Caco-2 (cell line): ENCODE results near the gene FXYD5. TPM values are rescaled to one million over a fixed set of nuclear protein-coding genes. Genes with fewer than 3 reads are reported as not detected.
A peak's percentile ranks its signal among the peaks of the same experiment; 100 is the strongest.

Experiments
- BruUV-seq: library from RNA; stranded (reverse); fragments of 400-500 nt; replicated peaks from 2 replicates; lab custom pipeline; 2021; lab: Mats Ljungman, UMichigan
- CTCF ChIA-PET: fragments of 300-600 bp; sonication (Branson Sonifier 250); formaldehyde crosslinking; loops from one replicate; lab custom pipeline; 2022; ENCODE audit warnings: antibody characterized with exemption; lab: Charles Lee
- POLR2A ChIA-PET: fragments of 300-600 bp; sonication (Branson Sonifier 250); formaldehyde crosslinking; loops from one replicate; lab custom pipeline; 2022; ENCODE audit warnings: antibody characterized with exemption; lab: Charles Lee
- DNase-seq, 2 experiments: peaks; one replicate each; pipeline versions ENCODE4 v3.0.0 to v3.0.0-alpha.2; 2020 to 2022
- H3K27me3 ChIP-seq: replicated peaks from 2 replicates; pipeline ENCODE4 v1.6.0; 2011; ENCODE audit warnings: low read length; ENCODE audit not compliant: control insufficient read depth, insufficient read depth
- H3K36me3 ChIP-seq: 2 replicates; pipeline ENCODE4 v1.5.1; 2011; ENCODE audit warnings: low read length; ENCODE audit not compliant: control insufficient read depth, insufficient read depth
- H3K4me1 ChIP-seq: fragments of 250-450 bp; sonication (Bioruptor Pico); 2 replicates; pipeline ENCODE4 v1.5.1; 2020; ENCODE audit warnings: mild to moderate bottlenecking
- H3K4me3 ChIP-seq: 2 replicates; pipeline ENCODE4 v1.5.1; 2011; ENCODE audit warnings: low read depth, mild to moderate bottlenecking, control low read depth, low read length
- H3K9me3 ChIP-seq: fragments of 250-450 bp; sonication (Bioruptor Pico); 2 replicates; pipeline ENCODE4 v1.5.1; 2020; ENCODE audit warnings: mild to moderate bottlenecking, moderate library complexity
- H3K27ac Mint-ChIP-seq: one replicate; pipeline ENCODE4 v1.8.0; 2022; ENCODE audit warnings: mixed read lengths; ENCODE audit not compliant: unreplicated experiment
- H3K27me3 Mint-ChIP-seq: one replicate; pipeline ENCODE4 v1.8.0; 2022; ENCODE audit warnings: mixed read lengths; ENCODE audit not compliant: insufficient read depth, unreplicated experiment
- H3K36me3 Mint-ChIP-seq: one replicate; pipeline ENCODE4 v1.8.0; 2022; ENCODE audit warnings: mild to moderate bottlenecking, mixed read lengths; ENCODE audit not compliant: insufficient read depth, unreplicated experiment
- H3K4me1 Mint-ChIP-seq: one replicate; pipeline ENCODE4 v1.8.0; 2022; ENCODE audit warnings: low read depth, mixed read lengths; ENCODE audit not compliant: unreplicated experiment
- H3K4me3 Mint-ChIP-seq: one replicate; pipeline ENCODE4 v1.8.0; 2022; ENCODE audit warnings: mild to moderate bottlenecking, moderate library complexity, mixed read lengths; ENCODE audit not compliant: unreplicated experiment
- H3K9me3 Mint-ChIP-seq: one replicate; pipeline ENCODE4 v1.8.0; 2022; ENCODE audit warnings: mixed read lengths; ENCODE audit not compliant: unreplicated experiment
- intact Hi-C: fragments of 100-400 bp; cut with micrococcal nuclease; formaldehyde crosslinking; loops from one replicate; pipeline ENCODE4 v1.10.0; 2022; ENCODE audit not compliant: unreplicated experiment
- total RNA-seq: library from RNA; stranded (reverse); gene quantifications from 2 replicates; pipeline ENCODE4 v1.2.3, GENCODE V29; 2022
- TF ChIP-seq, protein P1 (sequence below), 2 experiments: fragments of 200-600 bp in 1 of 2; IDR thresholded peaks; 1 replicate in 1 of 2; 2 replicates in 1 of 2; pipeline versions ENCODE4 v1.5.1 to v1.8.0; 2011 to 2022; ENCODE audit warnings: antibody characterized with exemption in 1 of 2, control low read depth in 1 of 2, inconsistent platforms in 1 of 2, low read depth in 1 of 2, low read length in 1 of 2, mild to moderate bottlenecking in 1 of 2, moderate library complexity in 1 of 2; ENCODE audit not compliant: insufficient read depth in 1 of 2, severe bottlenecking in 1 of 2, unreplicated experiment in 1 of 2

Gene FXYD5
- total RNA-seq, 1 experiment from 2014 or later = 20.4 TPM

DNA sequence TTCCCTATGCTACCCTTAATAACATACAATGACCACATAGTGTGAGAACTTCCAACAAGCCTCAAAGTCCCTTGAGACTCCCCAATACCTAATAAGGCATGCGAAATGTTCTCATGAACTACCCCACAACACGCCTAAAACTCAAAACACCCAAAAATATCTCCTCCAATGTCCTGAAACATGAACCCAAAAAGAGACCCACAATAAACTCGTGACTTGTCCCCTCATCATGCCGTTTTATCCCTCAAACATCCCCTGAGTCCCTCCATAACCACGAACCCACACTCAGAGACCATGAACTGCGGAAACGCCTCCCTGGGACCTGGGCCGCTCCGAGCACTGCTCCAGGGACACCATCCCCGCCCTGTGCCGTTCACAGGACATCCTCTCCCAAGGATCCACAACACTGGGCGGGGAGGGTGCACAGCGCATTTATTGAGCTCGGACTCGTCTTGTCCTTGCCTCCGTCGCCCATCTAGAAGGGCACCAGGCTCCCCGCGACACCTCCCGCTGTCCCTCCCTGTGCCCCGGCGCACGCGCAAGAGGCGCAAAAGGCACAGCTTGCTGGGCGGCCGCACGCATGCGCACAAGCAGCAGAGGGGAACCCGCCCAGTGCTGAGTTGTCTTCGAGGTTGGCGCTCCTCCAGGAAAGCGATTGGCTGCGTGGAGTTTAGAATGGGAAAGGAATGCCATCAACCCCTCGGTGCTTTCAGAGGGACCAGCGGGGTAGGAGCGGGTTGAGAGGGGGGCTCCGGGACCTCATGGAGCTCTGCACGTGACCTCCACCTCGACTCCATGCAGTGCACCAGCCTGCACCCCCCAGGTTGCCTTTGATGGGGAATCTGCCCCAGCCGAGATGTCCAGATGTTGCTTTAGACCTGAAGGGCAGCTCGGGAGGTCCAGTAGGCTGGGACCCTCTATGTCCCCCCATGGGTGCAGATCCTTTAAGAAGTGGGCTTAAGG, 30.2 kb upstream of the FXYD5 start:
- no TSS peak for BruUV-seq
- Mint-ChIP-seq H3K36me3 (peaks cover 8% of the 10 kb centered on the region), H3K27me3 (no peaks in the 10 kb centered on the region), H3K4me1 (peaks cover 16% of the 10 kb centered on the region), H3K27ac (peak overlapping the region; percentile 41), H3K4me3 (peak overlapping the region; percentile 82), H3K9me3 (no peaks in the 10 kb centered on the region)
- POLR2A ChIA-PET = no interaction called here
- Histone ChIP-seq H3K4me1 (peaks cover 6% of the 10 kb centered on the region), H3K27me3 (no peaks in the 10 kb centered on the region), H3K36me3 (0 out of 2 replicates have a peak, but pooled peaks cover 2% of the 10 kb centered on the region), H3K4me3 (peak overlapping the region; percentile 44), H3K9me3 (no peaks in the 10 kb centered on the region)
- intact Hi-C loops = loop anchor here (1.0 kb wide), 1 partner anchor 8 kb away; no protein-coding TSS in a partner anchor
- CTCF ChIA-PET = interaction anchor here (0.9 to 1.8 kb wide), 6 partner anchors 8 to 69 kb away, joined by 3 to 8 read pairs (median 4); no protein-coding TSS in a partner anchor
- TF ChIP-seq, protein P1, sequence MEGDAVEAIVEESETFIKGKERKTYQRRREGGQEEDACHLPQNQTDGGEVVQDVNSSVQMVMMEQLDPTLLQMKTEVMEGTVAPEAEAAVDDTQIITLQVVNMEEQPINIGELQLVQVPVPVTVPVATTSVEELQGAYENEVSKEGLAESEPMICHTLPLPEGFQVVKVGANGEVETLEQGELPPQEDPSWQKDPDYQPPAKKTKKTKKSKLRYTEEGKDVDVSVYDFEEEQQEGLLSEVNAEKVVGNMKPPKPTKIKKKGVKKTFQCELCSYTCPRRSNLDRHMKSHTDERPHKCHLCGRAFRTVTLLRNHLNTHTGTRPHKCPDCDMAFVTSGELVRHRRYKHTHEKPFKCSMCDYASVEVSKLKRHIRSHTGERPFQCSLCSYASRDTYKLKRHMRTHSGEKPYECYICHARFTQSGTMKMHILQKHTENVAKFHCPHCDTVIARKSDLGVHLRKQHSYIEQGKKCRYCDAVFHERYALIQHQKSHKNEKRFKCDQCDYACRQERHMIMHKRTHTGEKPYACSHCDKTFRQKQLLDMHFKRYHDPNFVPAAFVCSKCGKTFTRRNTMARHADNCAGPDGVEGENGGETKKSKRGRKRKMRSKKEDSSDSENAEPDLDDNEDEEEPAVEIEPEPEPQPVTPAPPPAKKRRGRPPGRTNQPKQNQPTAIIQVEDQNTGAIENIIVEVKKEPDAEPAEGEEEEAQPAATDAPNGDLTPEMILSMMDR (IDR thresholded peaks at IDR 0.05; ENCODE audit: insufficient read depth in 1 of 2, low read depth in 1 of 2, low read length in 1 of 2, severe bottlenecking in 1 of 2, unreplicated experiment in 1 of 2) = no peak
- DNase-seq = peak; percentile 93

DNA sequence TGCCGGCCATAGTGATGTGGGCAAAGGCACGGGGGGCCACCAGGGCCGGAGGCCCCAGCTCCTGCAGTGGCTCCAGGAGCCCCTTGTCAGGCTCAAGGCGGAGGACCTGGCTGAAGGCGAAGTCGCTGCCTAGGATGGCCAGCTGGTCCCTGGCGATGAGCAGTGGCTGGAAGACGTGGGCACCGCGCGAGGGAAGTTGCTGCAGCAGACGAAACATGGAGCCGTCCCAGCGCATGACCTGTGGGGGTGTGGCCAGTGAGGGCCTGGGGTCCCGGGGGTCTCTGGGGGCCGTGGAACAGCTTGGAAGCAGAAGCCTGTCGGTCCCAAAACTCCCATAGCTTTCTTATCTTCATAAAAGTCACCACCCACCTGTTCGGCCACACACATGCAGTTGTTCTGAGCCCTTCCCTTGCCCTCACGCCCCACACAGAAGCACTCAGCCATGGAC, 29.2 kb upstream of the FXYD5 start:
- Mint-ChIP-seq H3K4me1 (peaks cover 16% of the 10 kb centered on the region), H3K4me3 (no peak overlapping the region), H3K9me3 (no peaks in the 10 kb centered on the region), H3K36me3 (peaks cover 8% of the 10 kb centered on the region), H3K27ac (no peak overlapping the region), H3K27me3 (no peaks in the 10 kb centered on the region)
- H3K9me3 ChIP-seq = no peaks in the 10 kb centered on the region
- intact Hi-C loops = no loop called here
- DNase-seq = no peak
- BruUV-seq = no TSS peak
- CTCF ChIA-PET = interaction anchor here (0.9 to 1.8 kb wide), 4 partner anchors 11 to 69 kb away, joined by 4 to 8 read pairs (median 6); no protein-coding TSS in a partner anchor
- peaks cover 14% of the 10 kb centered on the region for H3K4me1 ChIP-seq
- 0 out of 2 replicates have a peak, but pooled peaks cover 2% of the 10 kb centered on the region for H3K36me3 ChIP-seq
- no peaks in the 10 kb centered on the region for H3K27me3 ChIP-seq
- TF ChIP-seq, protein P1 (IDR thresholded peaks at IDR 0.05; ENCODE audit: insufficient read depth in 1 of 2, low read depth in 1 of 2, low read length in 1 of 2, severe bottlenecking in 1 of 2, unreplicated experiment in 1 of 2) = no peak
- POLR2A ChIA-PET = no interaction called here
- H3K4me3 ChIP-seq = no peak overlapping the region
